Activated CD8-positive, alpha-beta memory T cell treated with anti-CD3 and anti-CD28 coated beads, Interleukin-2, amount 50 U/mL, for 24 hours (primary cell): ENCODE data around the gene FBXO21.
"Not testable (repeated sequence)": the region's sequence is repeated elsewhere in the genome, so short reads cannot be mapped to it uniquely, and the experiment has no call there.

ENCODE experiments used
- DNase-seq: peaks from one replicate; pipeline ENCODE4 v3.0.0-alpha.2; 2020; ENCODE audit errors: extremely low read depth

Gene FBXO21

GRCh38 chr12:117202033-117202432 is 11.8 kb upstream of the FBXO21 start:
- DNase-seq: no peak

- not testable (repeated sequence) for DNase-seq
These were observed 9.9 kb upstream of the FBXO21 start for GRCh38 chr12:117199956-117200744.

GRCh38 chr12:117196334-117196733 is 6.1 kb upstream of the FBXO21 start:
- DNase-seq: not testable (repeated sequence)

GRCh38 chr12:117195027-117195426 is 4.8 kb upstream of the FBXO21 start:
- not testable (repeated sequence) for DNase-seq

- no peak for DNase-seq
These were observed 3.6 kb upstream of the FBXO21 start for GRCh38 chr12:117193903-117194302.

GRCh38 chr12:117192581-117192980 is 2.3 kb upstream of the FBXO21 start:
- not testable (repeated sequence) for DNase-seq

- DNase-seq: no peak
These were observed 1.8 kb upstream of the FBXO21 start for GRCh38 chr12:117192057-117192456.

- DNase-seq: no peak
These were observed 503 bp downstream of the FBXO21 start for GRCh38 chr12:117189725-117190209.

- DNase-seq: no peak
These were observed 1.1 kb downstream of the FBXO21 start for GRCh38 chr12:117188961-117189724.

GRCh38 chr12:117188121-117188665 is 2.1 kb downstream of the FBXO21 start:
- DNase-seq: no peak

GRCh38 chr12:117187421-117187820 is 2.8 kb downstream of the FBXO21 start:
- DNase-seq: no peak

- DNase-seq: no peak
These were observed 7.4 kb downstream of the FBXO21 start for GRCh38 chr12:117182866-117183265.

GRCh38 chr12:117181468-117181843 is 8.8 kb downstream of the FBXO21 start:
- DNase-seq: not testable (repeated sequence)

- DNase-seq: no peak
These were observed 9.4 kb downstream of the FBXO21 start for GRCh38 chr12:117180758-117181467.

GRCh38 chr12:117178745-117179144 is 11.5 kb downstream of the FBXO21 start:
- DNase-seq: no peak

- no peak for DNase-seq
These were observed 12.0 kb downstream of the FBXO21 start for GRCh38 chr12:117178301-117178700.

GRCh38 chr12:117172168-117172567 is 18.1 kb downstream of the FBXO21 start:
- DNase-seq: no peak

GRCh38 chr12:117171499-117172162 is 18.6 kb downstream of the FBXO21 start:
- no peak for DNase-seq

GRCh38 chr12:117169548-117169947 is 20.7 kb downstream of the FBXO21 start:
- no peak for DNase-seq

GRCh38 chr12:117168976-117169375 is 21.3 kb downstream of the FBXO21 start:
- no peak for DNase-seq

- DNase-seq: no peak
These were observed 22.5 kb downstream of the FBXO21 start for GRCh38 chr12:117167769-117168168.
